IMR-90 (cell line): ENCODE data around the gene TOR1AIP2. TPM values are rescaled to one million over a fixed set of nuclear protein-coding genes. Genes with fewer than 3 reads are reported as not detected.

Experiments
- ATAC-seq: fragments of 200-7000 bp; cut with Tn5 transposase; 2 replicates; pipeline ENCODE4 v1.9.1; 2020; ENCODE audit warnings: low read depth, mild to moderate bottlenecking, moderate library complexity
- BruUV-seq: library from RNA; stranded (reverse); fragments of 400-500 nt; replicated peaks from 2 replicates; lab custom pipeline; 2021; lab: Mats Ljungman, UMichigan
- CTCF ChIA-PET: fragments of 300-600 bp; formaldehyde crosslinking; extraction: SDS; loops from one replicate; lab custom pipeline; 2021; ENCODE audit warnings: antibody characterized with exemption; lab: Yijun Ruan, JAX
- POLR2A ChIA-PET: fragments of 300-600 bp; sonication (Branson Sonifier 250); formaldehyde crosslinking; loops from one replicate; lab custom pipeline; 2022; ENCODE audit warnings: antibody characterized with exemption; ENCODE audit not compliant: unreplicated experiment; lab: Charles Lee
- DNase-seq: peaks from one replicate; pipeline ENCODE4 v3.0.0; 2013
- H2AFZ ChIP-seq: replicated peaks from 2 replicates; pipeline ENCODE3; 2013; ENCODE audit warnings: low read length, mild to moderate bottlenecking; ENCODE audit not compliant: poor library complexity
- H2AK5ac ChIP-seq: 2 replicates; pipeline ENCODE4 v1.6.1; 2013; ENCODE audit warnings: low read depth, low read length, inconsistent platforms
- H2AK9ac ChIP-seq: replicated peaks from 2 replicates; pipeline ENCODE3; 2013; ENCODE audit warnings: mild to moderate bottlenecking, low read depth, low read length, moderate library complexity; ENCODE audit not compliant: poor library complexity
- H2BK120ac ChIP-seq: 2 replicates; pipeline ENCODE4 v1.6.1; 2013; ENCODE audit warnings: low read depth, low read length, inconsistent platforms
- H2BK15ac ChIP-seq: 3 replicates; pipeline ENCODE4 v1.6.1; 2013; ENCODE audit warnings: low read depth, low read length, inconsistent platforms
- H2BK20ac ChIP-seq: 2 replicates; pipeline ENCODE4 v1.6.1; 2013; ENCODE audit warnings: low read depth, mild to moderate bottlenecking, inconsistent platforms, low read length, moderate library complexity
- H2BK5ac ChIP-seq: 2 replicates; pipeline ENCODE4 v1.6.1; 2013; ENCODE audit warnings: mild to moderate bottlenecking, low read depth, low read length, inconsistent platforms; ENCODE audit not compliant: poor library complexity, severe bottlenecking
- H3K14ac ChIP-seq: replicated peaks from 2 replicates; pipeline ENCODE4 v1.6.1; 2013; ENCODE audit warnings: low read depth, low read length, inconsistent platforms
- H3K18ac ChIP-seq: 2 replicates; pipeline ENCODE4 v1.6.1; 2013; ENCODE audit warnings: low read depth, low read length, control low read depth
- H3K23ac ChIP-seq: 2 replicates; pipeline ENCODE4 v1.6.1; 2013; ENCODE audit warnings: low read depth, low read length, inconsistent platforms
- H3K27ac ChIP-seq: 2 replicates; pipeline ENCODE4 v1.5.1; 2013; ENCODE audit warnings: mild to moderate bottlenecking, control low read depth, low read length; ENCODE audit not compliant: insufficient read depth
- H3K27me3 ChIP-seq: 2 replicates; pipeline ENCODE4 v1.6.1; 2013; ENCODE audit warnings: low read length; ENCODE audit not compliant: control insufficient read depth, insufficient read depth
- H3K36me3 ChIP-seq: 2 replicates; pipeline ENCODE4 v1.6.1; 2013; ENCODE audit warnings: low read length, mixed read lengths; ENCODE audit not compliant: control insufficient read depth, insufficient read depth
- H3K4ac ChIP-seq: 2 replicates; pipeline ENCODE4 v1.6.1; 2013; ENCODE audit warnings: low read depth, low read length, inconsistent platforms
- H3K4me1 ChIP-seq: 2 replicates; pipeline ENCODE4 v1.6.1; 2013; ENCODE audit warnings: low read length, mixed read lengths; ENCODE audit not compliant: control insufficient read depth, insufficient read depth
- H3K4me2 ChIP-seq: 2 replicates; pipeline ENCODE4 v1.6.1; 2013; ENCODE audit warnings: low read depth, mild to moderate bottlenecking, control low read depth, low read length, moderate library complexity
- H3K4me3 ChIP-seq: 2 replicates; pipeline ENCODE4 v1.5.1; 2013; ENCODE audit warnings: low read depth, mild to moderate bottlenecking, control low read depth, low read length, moderate library complexity; ENCODE audit not compliant: insufficient read depth
- H3K56ac ChIP-seq: 2 replicates; pipeline ENCODE4 v1.6.1; 2013; ENCODE audit warnings: low read length, inconsistent platforms; ENCODE audit not compliant: insufficient read depth; ENCODE audit errors: extremely low read depth
- H3K79me1 ChIP-seq, 2 experiments: 2 replicates each; pipeline ENCODE4 v1.6.1; 2013; ENCODE audit warnings: low read length in 2 of 2, inconsistent platforms in 1 of 2, low read depth in 1 of 2
- H3K9ac ChIP-seq: 2 replicates; pipeline ENCODE4 v1.6.1; 2013; ENCODE audit warnings: low read depth, low read length, control low read depth
- H3K9me1 ChIP-seq: 2 replicates; pipeline ENCODE4 v1.6.1; 2013; ENCODE audit warnings: low read length, inconsistent platforms; ENCODE audit not compliant: insufficient read depth
- H3K9me3 ChIP-seq: 2 replicates; pipeline ENCODE4 v1.6.1; 2013; ENCODE audit warnings: low read length; ENCODE audit not compliant: control insufficient read depth, insufficient read depth
- H4K20me1 ChIP-seq: 2 replicates; pipeline ENCODE4 v1.6.1; 2013; ENCODE audit warnings: low read length, inconsistent platforms; ENCODE audit not compliant: insufficient read depth
- H4K5ac ChIP-seq: 2 replicates; pipeline ENCODE4 v1.6.1; 2013; ENCODE audit warnings: mild to moderate bottlenecking, low read depth, low read length, control low read depth
- H4K8ac ChIP-seq, 2 experiments: 2 replicates each; pipeline ENCODE4 v1.6.1; 2013; ENCODE audit warnings: low read depth in 2 of 2, low read length in 2 of 2, control low read depth in 1 of 2, inconsistent platforms in 1 of 2
- H4K91ac ChIP-seq: 2 replicates; pipeline ENCODE4 v1.6.1; 2013; ENCODE audit warnings: low read depth, low read length, inconsistent platforms; ENCODE audit not compliant: insufficient read depth
- CEBPB ChIP-seq: IDR thresholded peaks from 2 replicates; pipeline ENCODE4 v1.6.1; 2012; ENCODE audit warnings: low read depth, low read length, improper control_type of control experiment
- CHD1 ChIP-seq: IDR thresholded peaks from 2 replicates; pipeline ENCODE4 v1.6.1; 2012; ENCODE audit warnings: low read depth, low read length, improper control_type of control experiment
- RCOR1 ChIP-seq: IDR thresholded peaks from 2 replicates; pipeline ENCODE4 v1.6.1; 2012; ENCODE audit warnings: mild to moderate bottlenecking, low read length, improper control_type of control experiment; ENCODE audit not compliant: insufficient replicate concordance
- SMC3 ChIP-seq: fragments of 150-350 bp; IDR thresholded peaks from 2 replicates; pipeline ENCODE4 v1.6.1; 2016; ENCODE audit warnings: low read depth, mild to moderate bottlenecking, antibody characterized with exemption, low read length, moderate library complexity
- USF2 ChIP-seq: fragments of 150-350 bp; IDR thresholded peaks from 2 replicates; pipeline ENCODE4 v1.6.1; 2017; ENCODE audit warnings: mild to moderate bottlenecking, antibody characterized with exemption, low read length, low read depth
- WGBS, 2 experiments: methylation state at CpG; one replicate each; pipeline versions ENCODE4 v1.1.5 to v1.1.7; 2013; ENCODE audit warnings: missing lambda C conversion rate in 2 of 2; ENCODE audit not compliant: insufficient read length in 1 of 2; ENCODE audit errors: extremely low coverage in 2 of 2; 5-methylcytosine and 5-hydroxymethylcytosine counted together
- dilution Hi-C: fragments of 300-500 bp; cut with HindIII; formaldehyde crosslinking; loops from one replicate; pipeline ENCODE4 v1.14.3; 2018; ENCODE audit warnings: low sequenced_read_pairs; ENCODE audit not compliant: unreplicated experiment
- in situ Hi-C: fragments of 300-500 bp; cut with MboI; formaldehyde crosslinking; loops from 3 replicates; pipeline ENCODE4 v1.14.3; 2019; ENCODE audit warnings: low sequenced_read_pairs, inconsistent platforms, mixed read lengths
- intact Hi-C: fragments of 100-400 bp; cut with micrococcal nuclease; formaldehyde crosslinking; loops from 2 replicates; pipeline ENCODE4 v1.10.0; 2022
- polyA plus RNA-seq, 3 experiments: library from polyadenylated mRNA; depleted of rRNA; stranded (reverse); fragments of >200 nt; gene quantifications; 2 replicates each; pipeline ENCODE4 v1.2.3, GENCODE V29; 2012; ENCODE audit warnings: low replicate concordance in 1 of 3
- total RNA-seq: library from RNA; depleted of rRNA; stranded (reverse); fragments of >200 nt; gene quantifications from 2 replicates; pipeline ENCODE4 v1.2.3, GENCODE V29; 2012

Gene TOR1AIP2
- total and polyA plus RNA-seq, 2 of the 4 experiments (the other 2 are of a cell fraction), result 20.7 to 85.0 TPM

- Histone ChIP-seq H3K4ac (no peak overlapping the region), H3K27ac (no peak overlapping the region), H4K8ac (no peak overlapping the region), H3K4me2 (no peak overlapping the region), H3K14ac (no peak overlapping the region), H3K36me3 (no peaks in the 10 kb centered on the region), H2AK9ac (no peak overlapping the region), H3K27me3 (peaks cover 18% of the 10 kb centered on the region), H4K20me1 (no peaks in the 10 kb centered on the region), H2BK120ac (no peak overlapping the region), H3K9me1 (no peaks in the 10 kb centered on the region), H3K9me3 (no peaks in the 10 kb centered on the region), H3K56ac (no peak overlapping the region), H2BK20ac (no peak overlapping the region), H2BK5ac (no peak overlapping the region), H2AFZ (no peak overlapping the region), H3K4me1 (peaks cover 3% of the 10 kb centered on the region; the same call in 1 of the 2 replicates), H2AK5ac (no peak overlapping the region), H4K91ac (no peak overlapping the region), H3K79me1 (no peaks in the 10 kb centered on the region), H2BK15ac (no peak overlapping the region), H3K18ac (no peak overlapping the region), H3K4me3 (no peak overlapping the region), H4K5ac (no peak overlapping the region), H3K23ac (no peak overlapping the region), H3K9ac (no peak overlapping the region)
- dilution Hi-C loops (no loop called here), in situ Hi-C loops (no loop called here), intact Hi-C loops (no loop called here)
- DNase-seq (no peak), ATAC-seq (no peak)
- ChIA-PET CTCF (interaction anchor here (0.9 to 1.4 kb wide), 2 partner anchors 11 to 14 kb away, joined by 3 to 10 read pairs; no protein-coding TSS in a partner anchor), POLR2A (no interaction called here)
- WGBS, 2 experiments, result 96% methylated on average over 3 of the region's 9 CpGs; no CpG with 5 or more reads in 1 of the 2 experiments
- TF ChIP-seq CEBPB (no peak), CHD1 (no peak), RCOR1 (no peak), USF2 (no peak), SMC3 (no peak)
- BruUV-seq, result no TSS peak
These were observed 49.0 kb downstream of the TOR1AIP2 start for GRCh38 chr1:179828554-179829110.
